Measurements from ENCODE around the gene RPTOR.
"Not testable (repeated sequence)": the region's sequence is repeated elsewhere in the genome, so short reads cannot be mapped to it uniquely, and the experiment has no call there.

- not testable (repeated sequence) for TF ChIP-seq CTCF (conservative IDR thresholded peaks at IDR 0.05; ENCODE audit: low read depth, low read length); EZH2 (IDR thresholded peaks at IDR 0.05; ENCODE audit: low read length, unreplicated experiment)
Observed at GRCh38 chr17:80764627-80765145, 220.0 kb downstream of the RPTOR start.
